Lung microvascular endothelial cell (primary cell): ENCODE data around the gene CSTF3. TPM values are rescaled to one million over a fixed set of nuclear protein-coding genes. Genes with fewer than 3 reads are reported as not detected.
A peak's percentile ranks its signal among the peaks of the same experiment; 100 is the strongest.
"Not testable (repeated sequence)": the region's sequence is repeated elsewhere in the genome, so short reads cannot be mapped to it uniquely, and the experiment has no call there.

Source experiments
- DNase-seq, 2 donors: peaks; one replicate each; pipeline versions ENCODE4 v3.0.0 to v3.0.0-alpha.2; 2010; ENCODE audit warnings: low read depth in 2 of 2
- total RNA-seq: library from RNA; depleted of rRNA; stranded (reverse); fragments of >200 nt; gene quantifications from 2 replicates; pipeline ENCODE4 v1.2.1, GENCODE V29; 2014

CSTF3 gene
- total RNA-seq: 14.3 and 15.5 TPM in 2 replicates

DNA sequence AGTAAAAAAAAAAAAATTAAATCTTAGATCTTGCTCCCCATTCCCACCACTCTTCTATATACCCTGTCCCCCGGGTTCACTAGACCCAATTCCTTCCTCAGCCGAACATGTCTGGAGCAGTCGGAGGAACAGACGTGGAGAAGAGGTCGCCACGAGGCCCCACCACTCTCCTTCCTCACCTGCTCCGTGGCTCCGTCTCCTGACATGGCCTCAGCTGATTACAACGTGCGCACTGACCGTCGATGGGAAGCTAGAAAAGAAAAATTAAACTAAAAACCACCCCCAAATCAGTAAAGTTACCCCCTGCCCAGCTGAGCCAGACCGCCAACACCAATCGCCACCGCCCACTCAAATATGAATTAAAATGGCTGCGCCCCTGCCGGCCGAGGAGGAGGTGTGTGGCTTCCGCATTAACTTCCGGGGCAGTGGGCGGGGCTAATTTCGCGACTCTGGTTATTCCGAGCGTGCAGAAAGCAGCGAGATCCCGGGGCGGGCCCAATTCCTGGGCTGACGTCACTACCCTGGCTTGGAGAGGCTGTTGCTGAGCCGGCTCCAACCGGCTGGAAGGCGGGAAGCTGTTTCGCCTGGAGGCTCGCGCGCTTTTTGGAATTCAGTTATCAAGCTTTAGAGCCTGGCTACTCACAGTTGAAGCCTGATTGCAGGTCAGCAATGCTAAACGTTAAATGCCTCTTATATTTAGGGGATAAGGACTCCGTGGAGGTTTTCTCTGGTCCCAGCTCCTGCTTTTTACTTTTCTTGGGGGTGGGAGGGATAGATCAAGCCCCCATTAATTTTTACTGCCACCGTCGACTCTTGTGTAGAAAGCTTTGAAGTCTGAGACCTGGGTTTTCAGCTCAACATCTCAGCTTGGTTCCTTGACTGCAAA is at the start of gene CSTF3:
Gene CSTF3, minus strand, starts transcription at position 361 of the 886 bp plus-strand sequence. Its CDS starts 155 bp downstream, at position 206.
- DNase-seq: peak; percentile 99

DNA sequence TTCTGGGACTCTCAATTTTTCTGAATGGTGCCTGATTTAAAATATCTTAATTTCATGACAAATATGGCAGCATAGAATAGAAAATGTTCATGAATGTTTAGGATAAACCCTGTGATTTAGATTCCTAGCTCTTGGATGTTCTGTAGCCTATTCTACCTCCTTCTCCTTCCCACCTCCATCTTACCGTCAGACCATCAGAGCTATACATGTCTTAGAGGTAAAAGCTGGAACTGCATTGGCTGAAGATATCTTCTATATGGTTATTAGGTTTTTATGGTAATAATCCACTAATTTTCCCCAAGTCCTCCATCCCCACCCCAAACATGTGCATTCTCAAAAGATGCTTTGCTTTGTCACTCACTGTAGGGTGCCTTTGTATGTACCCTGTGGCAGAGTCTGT is 46.9 kb upstream of the CSTF3 start:
- no peak for DNase-seq

DNA sequence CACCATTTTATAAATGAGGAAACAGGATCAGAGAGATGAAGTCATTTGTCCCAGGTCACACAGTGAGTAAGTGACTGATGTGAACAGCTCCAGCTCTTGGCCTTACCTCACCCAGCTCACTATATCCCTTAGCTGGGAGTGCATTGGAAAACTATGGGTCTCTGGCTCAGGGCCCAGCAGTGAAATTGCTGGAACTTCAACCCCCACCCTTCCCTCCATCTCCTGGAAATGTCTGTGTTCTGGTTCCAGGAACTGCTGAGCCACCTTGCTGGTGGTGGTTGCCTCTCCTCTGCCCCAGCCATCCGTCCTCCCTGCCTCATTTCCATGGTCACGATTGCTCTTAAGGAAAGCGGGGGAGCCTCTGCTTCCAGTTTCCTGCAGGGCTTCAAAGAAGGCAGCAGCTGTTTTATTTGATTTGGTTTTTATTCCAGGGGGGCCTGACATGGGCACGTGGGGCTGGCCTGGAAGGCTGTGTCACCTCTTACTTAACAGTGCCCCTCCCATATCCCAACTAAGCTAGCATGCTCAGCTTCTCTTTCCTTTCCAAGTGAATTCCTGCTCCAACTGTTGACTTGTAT is 46.2 kb upstream of the CSTF3 start:
- DNase-seq: peak; percentile 15 to 37

- DNase-seq: no peak
Measured at GRCh38 chr11:33197915-33198727, 36.8 kb upstream of the CSTF3 start.

GRCh38 chr11:33195462-33196173 is 34.3 kb upstream of the CSTF3 start:
- DNase-seq: no peak

GRCh38 chr11:33194455-33194854 is 33.2 kb upstream of the CSTF3 start:
- DNase-seq: no peak

- DNase-seq: no peak
Measured at GRCh38 chr11:33191467-33191866, 30.2 kb upstream of the CSTF3 start.

GRCh38 chr11:33187998-33188722 is 26.9 kb upstream of the CSTF3 start:
- no peak for DNase-seq

DNA sequence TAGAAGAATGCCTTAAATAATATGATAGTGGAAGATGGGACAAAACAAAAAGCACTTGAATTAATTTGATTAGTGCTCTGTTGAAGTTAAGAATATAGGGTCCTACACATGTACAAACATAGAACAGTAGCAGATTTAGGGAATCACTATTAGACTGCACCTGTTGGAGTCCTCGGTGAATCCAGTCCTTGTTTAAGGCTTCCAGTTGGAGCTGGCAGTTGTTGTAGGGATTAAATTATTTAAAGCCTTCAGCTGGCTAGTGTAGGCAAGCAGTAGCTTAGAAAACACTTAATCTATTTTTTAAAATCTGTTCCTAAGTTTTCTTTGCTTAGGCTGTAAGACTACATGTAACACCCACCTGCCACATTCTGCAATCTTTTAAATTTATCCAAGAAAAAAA is 24.5 kb upstream of the CSTF3 start:
- no peak for DNase-seq

DNA sequence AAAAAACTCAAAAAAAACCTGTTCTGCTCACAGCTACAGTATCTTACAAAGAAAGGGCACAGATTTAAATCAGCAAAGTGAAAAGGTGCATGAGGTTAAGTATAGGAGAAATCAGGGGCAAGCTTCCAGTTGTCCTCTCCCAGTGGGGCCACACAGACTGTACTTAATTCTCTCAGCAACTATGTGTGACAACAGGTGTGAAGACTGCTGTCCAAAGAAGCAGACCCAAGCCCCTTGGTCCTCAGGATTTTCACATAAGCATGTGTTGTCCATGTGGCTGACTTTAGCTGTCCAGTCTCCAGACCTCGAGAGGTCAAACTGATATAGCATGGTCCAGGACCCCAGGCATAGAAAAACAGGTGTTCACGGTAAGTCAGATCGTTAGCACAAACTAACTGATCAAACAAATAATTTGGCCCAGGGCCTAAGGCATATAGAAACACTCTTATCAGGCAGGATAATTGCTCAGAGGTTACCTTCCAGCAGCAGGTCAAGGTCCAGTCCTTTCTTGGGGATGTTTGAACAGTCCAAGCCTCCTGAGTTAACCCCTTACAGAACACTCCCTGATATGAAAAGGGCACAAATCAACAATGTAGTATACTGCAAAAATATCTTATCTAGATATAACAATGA is 21.1 kb upstream of the CSTF3 start:
- no peak for DNase-seq

- DNase-seq: peak; percentile 4 to 92
Measured at GRCh38 chr11:33179348-33179803, 18.1 kb upstream of the CSTF3 start.

GRCh38 chr11:33178443-33179180 is 17.3 kb upstream of the CSTF3 start:
- DNase-seq: no peak

GRCh38 chr11:33177676-33178336 is 16.5 kb upstream of the CSTF3 start:
- DNase-seq: no peak

- DNase-seq: not testable (repeated sequence)
Measured at GRCh38 chr11:33176760-33177159, 15.5 kb upstream of the CSTF3 start.

GRCh38 chr11:33172996-33173395 is 11.7 kb upstream of the CSTF3 start:
- DNase-seq: no peak

- no peak for DNase-seq
Measured at GRCh38 chr11:33172345-33172744, 11.1 kb upstream of the CSTF3 start.

DNA sequence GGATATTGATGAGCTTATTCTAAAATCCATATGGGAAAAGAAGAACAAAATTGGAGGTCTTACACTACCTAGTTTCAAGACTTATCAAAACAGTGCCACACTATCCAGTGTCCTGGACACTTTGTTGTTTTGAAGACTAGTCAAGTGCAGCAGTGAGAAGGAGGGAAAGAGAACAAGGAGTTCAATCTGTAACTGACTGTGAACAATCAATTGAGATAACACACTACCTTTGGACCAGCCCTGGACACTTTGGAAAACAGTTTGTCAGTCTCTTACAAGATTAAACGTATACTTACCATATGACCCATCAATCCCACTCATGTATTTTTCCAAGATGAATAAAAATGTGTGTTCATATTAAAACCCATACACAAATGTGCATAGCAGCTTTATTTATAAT is 10.0 kb upstream of the CSTF3 start:
- DNase-seq: no peak

GRCh38 chr11:33168709-33169200 is 7.5 kb upstream of the CSTF3 start:
- DNase-seq: no peak

- DNase-seq: no peak
Measured at GRCh38 chr11:33162831-33163230, 1.6 kb upstream of the CSTF3 start.
